GM21360 (cell line): Measurements from ENCODE around the gene RPAIN.
"Not testable (repeated sequence)": the region's sequence is repeated elsewhere in the genome, so short reads cannot be mapped to it uniquely, and the experiment has no call there.

Source experiments
- ATAC-seq: cut with Tn5 transposase; IDR thresholded peaks from one replicate; pipeline ENCODE4 v1.9.1; 2021; ENCODE audit warnings: mild to moderate bottlenecking, moderate library complexity; ENCODE audit not compliant: unreplicated experiment

The RPAIN gene

DNA sequence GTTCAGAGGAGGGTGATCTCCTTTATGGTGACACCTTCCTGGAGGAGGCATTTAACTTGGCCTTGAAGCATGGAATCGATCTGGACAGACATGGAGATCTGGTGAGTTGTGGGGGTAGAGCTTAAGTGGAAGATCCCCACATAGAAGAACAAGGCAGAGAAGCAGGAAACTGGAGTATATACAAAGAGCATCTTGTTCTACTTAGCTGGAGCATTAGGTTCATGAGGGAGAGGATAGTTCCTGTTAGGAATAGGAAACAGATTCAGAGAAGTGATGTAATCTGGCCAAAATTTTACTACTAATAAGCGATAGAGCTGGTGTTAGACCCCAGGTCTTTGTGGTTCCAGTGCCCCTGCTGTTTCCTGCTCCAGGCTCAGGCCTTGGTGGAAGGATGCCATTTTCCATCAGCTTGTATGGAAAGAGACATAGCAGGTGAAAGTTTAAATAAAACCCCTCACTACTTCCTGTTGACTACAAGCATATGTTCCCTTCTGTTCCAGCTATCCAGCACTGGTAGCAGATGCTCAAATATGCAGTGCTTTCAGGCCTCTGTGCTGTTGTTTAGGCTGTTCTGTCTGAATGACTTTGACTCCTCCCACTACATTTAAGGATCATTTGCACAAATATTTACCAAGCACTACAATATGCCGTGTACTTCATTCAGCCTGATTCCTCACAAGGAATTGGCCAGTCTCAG is 9.4 kb downstream of the RPAIN start:
- no peak for ATAC-seq

DNA sequence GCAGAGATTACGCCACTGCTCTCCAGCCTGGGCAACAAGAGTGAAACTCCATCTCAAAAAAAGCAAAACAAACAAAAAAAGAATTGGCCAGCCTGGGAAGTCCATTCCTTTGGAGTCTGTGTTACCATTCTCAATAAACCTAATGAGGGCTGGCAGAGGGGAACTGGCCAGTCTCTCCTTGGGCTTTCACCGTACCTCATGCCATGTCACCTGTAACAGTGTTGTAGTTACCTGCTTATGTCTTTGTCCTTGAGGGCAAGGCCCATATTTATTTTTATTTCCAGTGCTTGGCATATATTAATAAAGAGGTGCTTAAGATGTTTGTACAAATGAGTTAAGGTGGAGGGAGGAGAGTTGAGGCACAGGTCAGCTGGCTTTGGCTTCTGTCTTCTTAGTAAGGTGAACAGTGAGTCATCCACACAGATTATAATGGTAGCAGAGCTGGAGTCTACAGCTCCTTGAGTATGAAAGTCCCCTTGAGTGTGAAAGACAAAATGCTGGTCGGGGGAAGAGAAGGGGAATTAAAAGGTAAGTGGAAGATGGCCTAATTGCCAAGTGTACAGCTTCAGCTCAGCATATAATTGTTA is 10.5 kb downstream of the RPAIN start:
- no peak for ATAC-seq

DNA sequence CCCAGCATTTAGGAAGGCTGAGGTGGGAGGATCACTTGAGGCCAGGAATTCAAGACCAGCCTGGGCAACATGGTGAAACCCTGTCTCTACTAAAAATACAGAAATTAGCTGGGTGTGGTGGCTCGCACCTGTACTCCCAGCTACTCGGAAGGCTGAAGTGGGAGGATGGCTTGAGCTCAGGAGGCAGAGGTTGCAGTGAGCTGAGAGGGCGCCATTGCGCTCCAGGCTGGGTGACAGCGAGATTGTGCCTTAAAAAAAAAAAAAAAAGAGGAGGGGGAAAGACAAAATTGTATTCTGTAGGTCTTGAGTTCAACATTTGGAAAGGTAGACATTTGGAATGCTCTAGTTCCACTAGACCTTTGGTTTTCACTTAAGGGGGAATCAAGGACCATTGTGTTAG is 11.3 kb downstream of the RPAIN start:
- ATAC-seq, result not testable (repeated sequence)

DNA sequence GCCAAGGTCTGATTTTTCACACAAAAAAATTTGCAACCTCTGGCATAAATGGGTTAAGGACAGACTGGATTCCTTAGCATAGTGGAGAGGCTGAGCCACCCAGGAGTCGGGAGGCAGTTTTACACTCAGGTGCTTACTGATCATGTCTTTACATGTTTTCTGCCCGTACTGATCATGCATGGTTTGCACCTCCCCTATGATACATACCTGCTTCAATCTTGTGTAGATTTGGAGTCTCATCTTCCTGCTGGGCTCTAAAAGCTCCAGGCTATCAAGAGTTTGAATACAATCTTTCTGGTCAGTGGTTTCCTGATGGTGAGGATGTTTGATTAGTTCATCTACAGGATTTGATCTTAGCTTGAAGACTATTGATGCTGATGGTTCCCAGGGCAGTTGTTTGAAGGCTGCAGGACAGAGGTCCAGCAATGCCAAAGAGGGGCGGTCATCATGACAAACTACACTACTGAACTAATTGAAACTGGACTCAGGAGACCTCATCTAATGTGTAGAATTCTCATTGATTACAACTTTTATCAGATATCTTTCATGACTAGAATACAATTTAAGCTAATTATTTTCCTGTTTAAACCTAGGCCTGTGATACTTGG is 12.1 kb downstream of the RPAIN start:
- ATAC-seq, result no peak

DNA sequence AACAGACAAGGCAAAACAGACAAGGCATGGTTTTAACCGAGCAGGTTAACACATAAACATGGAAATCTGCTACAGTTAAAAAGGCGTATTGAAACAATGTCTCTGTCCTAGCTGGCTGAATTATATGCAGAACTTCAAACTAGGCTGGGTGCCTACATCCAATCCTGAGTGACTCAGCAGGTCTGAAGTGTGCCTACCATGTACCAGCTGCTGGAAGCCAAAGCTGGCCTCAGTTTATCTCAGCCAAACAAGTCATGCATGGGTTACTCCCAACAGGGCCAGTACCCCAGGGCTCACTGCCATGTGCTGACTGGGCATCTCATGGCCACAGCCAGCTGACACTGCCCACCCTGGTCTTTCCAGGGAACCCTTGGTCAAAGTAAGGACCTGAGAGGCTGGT is 15.0 kb downstream of the RPAIN start:
- ATAC-seq, result no peak

DNA sequence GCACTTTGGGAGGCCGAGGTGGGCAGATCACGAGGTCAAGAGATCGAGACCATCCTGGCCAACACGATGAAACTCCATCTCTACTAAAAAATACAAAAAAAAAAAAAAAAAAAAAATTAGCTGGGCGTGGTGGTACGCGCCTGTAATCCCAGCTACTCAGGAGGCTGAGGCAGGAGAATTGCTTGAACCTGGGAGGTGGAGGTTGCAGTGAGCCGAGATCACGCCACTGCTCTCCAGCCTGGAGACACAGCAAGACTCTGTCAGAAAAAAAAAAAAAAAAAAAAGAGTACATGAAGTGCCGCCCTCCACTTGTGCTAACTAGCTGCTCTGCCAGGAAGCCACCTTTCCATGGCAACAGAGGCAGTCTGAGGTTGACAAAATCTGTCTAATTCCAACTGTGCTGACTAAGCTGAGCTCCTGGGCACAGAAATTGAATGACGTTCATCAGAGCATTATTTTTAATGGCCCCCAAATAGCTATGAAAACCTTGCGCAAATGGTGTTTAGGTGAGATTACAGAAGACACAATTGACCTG is 15.9 kb downstream of the RPAIN start:
- not testable (repeated sequence) for ATAC-seq

DNA sequence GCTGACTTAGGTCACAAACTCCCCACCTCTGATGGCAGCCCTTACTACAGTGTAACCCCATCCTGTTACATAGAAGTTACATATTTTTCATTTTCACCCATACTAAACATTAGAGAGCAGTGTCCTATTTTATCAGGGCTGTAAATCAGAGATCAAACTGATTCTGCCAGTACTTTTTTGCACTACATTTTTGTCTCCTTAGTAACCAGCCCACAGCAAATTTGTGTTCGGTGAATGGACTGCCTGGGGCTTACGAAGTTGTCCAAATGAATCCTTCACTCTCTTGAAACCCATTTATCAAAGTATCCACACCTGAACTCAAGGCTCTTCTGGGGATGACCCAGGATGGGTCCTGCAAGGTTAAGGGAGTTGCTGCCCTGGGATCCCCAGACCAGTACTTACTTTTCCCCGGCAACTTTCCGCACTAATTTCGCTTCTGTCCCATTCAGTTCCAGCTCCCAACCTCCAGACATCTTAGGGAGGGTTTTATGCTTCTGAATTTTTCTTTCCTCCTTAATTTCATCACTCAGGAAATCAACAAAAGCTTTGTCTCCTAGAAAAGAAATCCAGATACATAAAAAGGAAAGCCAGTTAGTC is 17.8 kb downstream of the RPAIN start:
- ATAC-seq, result no peak

DNA sequence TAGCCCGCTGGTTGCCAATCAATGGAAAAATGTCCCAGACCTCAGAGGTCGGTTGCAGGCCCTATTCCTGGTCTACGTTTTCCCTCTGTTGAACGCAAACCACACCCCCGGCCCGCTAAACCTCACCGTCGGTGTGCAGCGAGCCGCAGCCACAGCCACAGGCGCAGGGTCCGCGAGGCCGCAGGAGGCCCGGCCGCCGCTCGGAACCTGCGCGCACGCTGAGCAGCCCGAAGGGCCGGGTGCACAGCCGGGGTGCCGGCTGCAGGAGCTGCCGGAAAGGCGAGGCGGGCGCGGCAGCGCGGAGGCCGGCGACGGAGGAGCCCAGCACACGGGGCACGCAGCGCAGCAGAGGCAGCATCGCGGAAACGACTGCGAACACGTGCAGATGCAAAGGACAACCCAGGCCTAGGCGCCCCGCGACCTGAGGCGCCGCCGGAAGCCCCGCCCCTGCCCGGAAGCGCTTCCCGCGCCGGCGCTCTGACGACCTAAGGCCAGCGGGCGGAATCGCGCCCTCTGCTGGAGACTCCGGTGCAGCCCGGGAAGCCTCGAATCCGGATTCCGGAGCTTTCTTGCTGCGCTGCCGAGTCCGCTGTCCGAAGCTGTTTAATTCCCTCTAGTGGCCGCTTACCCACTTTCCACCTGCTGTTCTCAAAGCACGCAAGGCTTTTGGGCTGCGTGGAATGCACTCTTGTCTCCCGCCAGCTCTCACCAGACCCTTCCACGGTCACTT is 18.9 kb downstream of the RPAIN start, which contains the start of gene C1QBP:
C1QBP (minus strand) TSS at position 440 of the 730 bp plus-strand sequence; CDS start at position 358, 82 bp downstream.
- ATAC-seq, result peak; percentile 77

DNA sequence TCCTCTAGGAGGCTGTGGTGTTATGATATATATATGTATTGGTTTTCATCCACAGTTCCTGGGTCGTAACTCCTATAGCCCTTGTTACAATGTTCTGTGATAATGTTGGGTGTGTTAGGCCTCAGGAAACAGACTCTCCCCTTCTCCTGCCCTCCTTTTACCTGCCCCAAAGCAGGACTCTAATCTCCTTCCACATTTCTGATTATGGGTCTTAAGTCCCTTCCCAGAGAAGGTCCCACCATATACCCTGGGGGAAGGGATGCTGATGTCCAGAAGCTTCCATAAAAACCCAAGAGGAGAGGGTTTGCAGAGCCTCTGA is 19.4 kb downstream of the RPAIN start:
- ATAC-seq, result no peak

DNA sequence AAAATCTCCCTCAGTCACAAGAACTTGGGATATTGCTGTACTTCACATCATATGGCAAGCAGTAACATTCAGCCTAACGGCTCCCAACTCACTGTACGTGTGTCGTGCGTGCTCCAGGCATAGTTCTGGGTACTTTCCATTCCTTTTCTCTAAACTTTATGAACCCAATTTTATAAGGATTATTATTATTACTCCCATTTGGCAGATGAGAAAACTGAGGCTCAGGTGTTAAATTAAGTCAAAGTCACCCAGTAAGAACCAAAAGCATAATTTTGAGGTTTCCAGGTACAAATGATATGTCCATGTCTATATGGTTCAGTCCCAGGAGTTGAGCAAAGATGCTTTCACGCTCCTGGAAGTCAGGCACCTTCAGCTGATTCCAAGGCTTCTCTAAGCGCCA is 23.7 kb downstream of the RPAIN start:
- ATAC-seq, result no peak

DNA sequence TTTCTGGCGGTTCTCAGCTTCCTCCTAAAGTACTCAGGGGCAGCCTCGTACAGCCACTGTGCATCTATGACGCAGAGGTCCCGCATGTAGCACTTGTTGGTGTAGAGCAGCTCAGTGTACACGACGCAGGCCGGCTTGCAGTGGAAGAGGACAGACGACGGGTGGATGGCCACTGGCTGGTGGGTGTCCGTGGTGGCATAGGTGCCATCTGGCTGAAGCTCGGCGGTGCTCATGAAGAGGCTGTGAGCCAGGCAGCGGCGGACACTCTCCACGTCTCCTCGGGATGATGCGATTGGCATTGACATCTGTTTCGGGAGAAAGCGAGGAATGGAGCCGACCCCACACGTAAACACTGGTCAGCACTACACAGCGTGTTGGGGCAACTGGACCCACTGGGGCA is 24.2 kb downstream of the RPAIN start:
- ATAC-seq, result no peak

DNA sequence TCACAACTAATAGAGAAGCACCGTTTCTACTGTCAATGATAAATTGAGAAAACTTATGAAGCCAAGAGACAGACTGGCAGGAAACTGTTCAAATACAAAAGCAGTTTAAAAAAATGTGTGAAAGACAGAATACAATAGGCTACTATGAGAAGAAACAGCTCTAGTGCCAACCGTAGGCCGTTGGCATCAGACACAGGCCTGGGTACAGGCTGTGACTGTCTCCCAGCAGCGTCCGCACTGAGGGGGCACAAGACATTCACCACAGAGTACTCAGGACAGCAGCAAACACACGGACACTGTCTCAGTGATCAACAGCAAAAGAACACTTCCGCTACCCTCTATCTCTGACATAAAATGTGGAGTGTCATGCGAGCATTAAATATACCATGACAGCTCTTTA is 26.8 kb downstream of the RPAIN start:
- ATAC-seq, result no peak

DNA sequence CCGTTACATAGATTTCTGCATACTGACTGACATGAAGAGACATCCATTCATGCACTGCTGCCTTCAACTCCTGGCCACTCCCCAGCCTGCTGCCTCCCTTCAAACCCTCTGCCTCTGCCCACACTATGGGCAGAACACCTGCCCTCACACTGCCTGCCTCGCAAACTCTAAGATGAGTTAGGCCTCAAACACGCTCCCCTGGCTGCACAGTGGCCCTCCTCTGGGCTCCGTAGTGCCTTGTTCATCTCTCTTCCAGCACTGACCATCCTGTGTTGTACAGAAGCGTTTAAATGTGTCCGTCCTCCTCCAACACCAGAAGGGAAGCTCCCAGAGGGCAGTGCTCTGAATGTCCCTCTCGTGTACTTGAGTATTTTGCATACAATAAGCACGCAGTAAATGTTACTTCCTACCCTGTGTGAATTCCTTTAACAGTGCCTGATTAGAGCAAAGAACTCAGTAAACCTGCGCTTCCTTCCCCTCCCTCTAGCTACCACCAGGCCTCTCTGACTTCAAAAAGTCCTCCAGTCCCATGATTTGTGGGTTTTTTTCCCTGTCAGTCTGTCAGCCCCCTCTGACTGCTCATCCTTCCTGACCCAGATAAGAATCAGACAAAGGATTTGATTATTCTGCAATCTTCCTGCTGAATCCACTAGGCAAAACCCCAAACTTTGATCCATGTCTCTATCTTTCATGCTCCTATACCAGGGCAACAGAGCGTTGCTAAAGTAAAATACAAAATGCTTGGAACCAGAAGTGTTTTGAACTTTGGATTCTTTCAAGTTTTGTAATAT is 44.9 kb downstream of the RPAIN start:
- ATAC-seq, result no peak

DNA sequence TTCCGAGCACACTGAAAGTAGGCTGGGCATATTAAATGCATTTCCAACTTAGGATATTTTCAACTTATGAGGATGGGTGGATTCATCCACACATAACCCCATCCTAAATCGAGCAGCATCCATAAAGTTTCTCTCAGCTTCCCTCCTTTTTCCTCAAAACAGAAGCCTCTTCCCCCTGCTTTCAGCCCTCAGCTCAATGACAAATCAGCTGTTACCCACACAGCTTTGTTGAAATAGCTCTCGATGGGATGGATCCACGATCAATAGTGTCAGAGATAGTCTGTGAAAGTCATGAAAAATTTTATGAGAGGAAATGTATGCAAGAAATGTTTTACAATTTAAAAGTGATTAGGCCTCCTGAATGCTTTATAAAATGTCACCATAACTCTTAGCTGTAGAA is 46.3 kb downstream of the RPAIN start:
- ATAC-seq, result no peak

DNA sequence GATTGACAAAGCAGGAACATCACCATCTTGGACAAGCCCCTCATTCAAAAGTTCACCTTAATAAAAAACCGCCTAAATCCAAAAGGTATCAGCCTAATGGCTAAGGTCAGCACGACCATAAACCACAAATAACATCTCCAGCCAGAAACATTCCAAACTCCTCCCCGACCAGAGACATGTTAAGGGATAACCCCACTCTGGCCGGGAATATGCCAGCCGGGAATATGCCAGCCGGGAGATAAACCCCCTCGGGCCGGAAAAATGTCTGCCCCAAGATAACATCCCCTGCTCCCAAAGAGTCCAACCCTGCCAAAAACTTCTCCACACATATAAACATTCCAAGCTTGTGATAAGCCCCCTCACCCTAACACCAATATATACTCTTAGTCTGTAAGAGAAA is 47.4 kb downstream of the RPAIN start:
- no peak for ATAC-seq

DNA sequence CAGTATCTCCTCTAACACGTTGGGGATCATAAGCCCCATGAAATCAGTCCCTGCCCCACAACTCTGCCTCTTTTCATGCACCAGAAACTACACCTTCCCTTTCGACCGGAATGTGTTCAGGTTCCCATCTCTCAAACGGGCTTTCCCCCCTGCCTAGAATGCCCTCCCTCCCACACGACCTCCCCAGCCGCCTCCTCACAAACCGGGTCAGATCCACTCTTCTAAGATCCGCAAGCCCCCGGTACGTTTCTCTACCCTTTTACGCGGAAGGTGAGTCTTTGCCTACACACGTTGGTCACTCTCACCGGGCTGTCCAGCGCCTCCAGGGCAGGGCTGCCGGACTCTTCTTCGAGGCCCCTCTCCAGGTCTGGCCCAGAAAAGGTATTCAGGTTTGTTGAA is 48.1 kb downstream of the RPAIN start:
- no peak for ATAC-seq

DNA sequence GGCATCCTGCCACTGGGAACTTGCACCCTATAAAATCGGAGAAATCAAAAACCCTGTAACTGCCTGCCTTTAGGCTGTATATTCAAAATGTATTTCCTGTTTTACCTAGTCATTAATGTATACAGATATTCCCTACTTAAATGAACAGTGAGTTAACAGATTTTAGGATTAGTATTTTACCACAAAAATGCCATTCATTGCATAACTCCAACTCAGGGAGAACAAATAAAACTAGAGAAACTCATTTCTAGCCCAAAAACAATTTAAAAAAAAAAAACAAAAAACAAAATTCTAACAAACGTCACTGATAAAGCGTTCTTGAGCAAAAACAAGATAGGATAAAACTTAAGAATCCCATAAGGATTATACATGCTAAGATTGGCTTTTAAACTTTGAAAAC is 52.5 kb downstream of the RPAIN start:
- no peak for ATAC-seq

DNA sequence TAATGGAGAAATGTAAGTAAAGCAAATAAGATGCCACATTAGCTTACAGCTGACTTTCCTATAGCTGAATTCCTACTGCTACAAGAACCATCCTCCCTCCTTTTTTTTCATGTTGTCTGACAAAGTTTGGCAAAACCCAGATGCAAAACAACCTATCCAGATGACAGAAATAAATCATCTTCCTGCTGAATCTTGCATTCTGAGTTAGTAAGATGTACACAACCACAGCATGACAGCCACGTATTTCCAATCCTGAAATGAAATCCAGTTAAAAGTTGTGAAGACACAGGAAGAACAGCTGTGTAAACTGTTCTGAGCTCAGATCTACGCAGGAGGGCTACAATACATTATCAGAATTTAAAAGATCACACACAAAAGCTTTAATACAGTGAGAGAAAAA is 53.9 kb downstream of the RPAIN start:
- no peak for ATAC-seq

DNA sequence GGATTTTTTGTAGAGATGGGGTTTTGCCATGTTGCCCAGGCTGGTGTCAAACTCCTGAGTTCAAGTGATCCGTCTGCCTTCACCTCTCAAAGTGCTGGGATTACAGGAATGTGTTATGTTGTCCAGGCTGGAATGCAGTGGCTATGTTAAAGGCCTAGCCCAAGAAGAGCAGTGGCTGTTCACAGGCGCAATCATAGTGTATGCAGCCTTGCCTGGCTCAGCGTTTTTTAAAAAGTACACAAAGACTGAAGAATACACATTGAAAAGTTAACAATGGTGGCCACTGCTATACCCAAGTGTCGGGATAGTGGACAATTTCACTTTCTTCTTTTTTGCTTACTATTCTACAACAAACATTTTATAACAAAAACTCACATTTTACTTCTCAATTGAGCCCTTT is 59.0 kb downstream of the RPAIN start:
- no peak for ATAC-seq

DNA sequence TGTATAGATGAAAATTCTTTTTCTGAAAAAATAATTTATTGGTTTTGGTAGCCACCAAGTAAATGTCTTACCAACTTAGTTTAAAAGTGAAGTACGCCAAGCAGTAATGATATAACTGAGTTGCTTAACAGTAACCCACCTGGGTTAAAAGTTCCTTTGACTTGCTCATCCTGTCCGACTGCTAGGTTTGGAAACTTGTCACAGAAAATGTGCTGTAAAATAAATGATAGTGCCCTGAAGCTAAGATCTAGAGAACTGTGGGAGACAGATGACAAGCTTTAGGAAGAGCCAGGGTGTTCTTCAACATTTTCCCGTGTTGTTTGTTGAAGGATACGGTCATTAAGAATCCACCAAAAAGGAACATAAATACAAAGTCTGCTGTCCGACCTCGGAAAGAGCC is 61.0 kb downstream of the RPAIN start:
- ATAC-seq, result no peak

DNA sequence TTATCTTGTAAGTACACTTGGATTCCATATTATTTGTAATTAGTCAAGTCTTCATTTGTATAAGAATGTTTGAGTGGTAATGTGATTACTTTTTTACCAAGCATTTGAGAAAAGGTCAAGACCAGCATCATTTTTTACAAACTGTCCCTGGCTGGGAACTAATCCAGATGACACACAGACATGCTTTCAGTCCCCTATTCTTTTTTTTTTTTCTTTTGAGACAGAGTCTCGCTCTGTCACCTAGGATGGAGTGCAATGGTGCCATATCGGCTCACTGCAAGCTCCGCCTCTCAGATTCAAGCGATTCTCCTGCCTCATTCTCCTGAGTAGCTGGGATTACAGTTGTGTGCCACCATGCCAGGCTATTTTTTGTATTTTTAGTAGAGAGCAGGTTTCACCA is 61.5 kb downstream of the RPAIN start:
- no peak for ATAC-seq
